Measurements from ENCODE around the gene TFRC. TPM values are rescaled to one million over a fixed set of nuclear protein-coding genes. Genes with fewer than 3 reads are reported as not detected.

Gene TFRC
- total and polyA plus RNA-seq, 3 experiments from 2014 or later: 15.9 to 687 (median 669) TPM

DNA sequence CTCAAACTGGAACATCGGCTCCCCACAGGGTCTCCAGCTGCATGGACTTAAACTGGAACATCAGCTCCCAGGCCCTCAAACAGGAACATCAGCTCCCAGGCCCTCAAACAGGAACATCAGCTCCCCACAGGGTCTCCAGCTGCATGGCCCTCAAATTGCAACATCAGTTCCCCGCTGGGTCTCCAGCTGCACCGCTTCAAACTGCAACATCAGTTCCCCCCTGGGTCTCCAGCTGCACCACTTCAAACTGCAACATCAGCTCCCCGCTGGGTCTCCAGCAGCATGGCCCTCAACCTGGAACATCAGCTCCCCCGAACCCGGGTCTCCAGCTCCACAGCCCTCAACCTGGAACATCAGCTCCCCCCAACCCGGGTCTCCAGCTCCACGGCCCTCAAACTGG lies 82.0 kb downstream of the TFRC start:
- Histone ChIP-seq H3K4me3 (ENCODE audit: low read length) (no peak overlapping the region), H3K9me3 (ENCODE audit: low read length) (no peaks in the 10 kb centered on the region), H3K27me3 (ENCODE audit: insufficient read depth, low read length, poor library complexity, severe bottlenecking) (no peaks in the 10 kb centered on the region), H3K36me3 (ENCODE audit: insufficient read depth, low read length) (no peaks in the 10 kb centered on the region), H3K4me1 (ENCODE audit: insufficient read depth, low read length) (no peaks in the 10 kb centered on the region), H3K27ac (ENCODE audit: low read depth, low read length) (no peak overlapping the region)
- no peak overlapping the region for H3K4me3 Mint-ChIP-seq
- no peaks in the 10 kb centered on the region for H3K9me3 Mint-ChIP-seq
- no peak for DNase-seq
- ChIA-PET POLR2A (no interaction called here), CTCF (interaction anchor here (1.2 kb wide), 1 partner anchor 149 kb away, joined by 3 read pairs; no protein-coding TSS in a partner anchor)
- H3K36me3 Mint-ChIP-seq: peaks cover 0 to 4% (median 0%) of the 10 kb centered on the region in 3 donors
- peaks cover 21 to 24% of the 10 kb centered on the region in 2 donors for H3K27me3 Mint-ChIP-seq
- H3K27ac Mint-ChIP-seq: no peak overlapping the region
- H3K4me1 Mint-ChIP-seq: no peaks in the 10 kb centered on the region

Other genes with a start within 250 kb of the TFRC start
- 10 to 100 TPM; 71.4 to 74.5 TPM for gene TNK2, start 173.5 kb downstream of the TFRC start, total RNA-seq
- gene TNK2, start 173.5 kb downstream of the TFRC start, polyA plus RNA-seq: 4.7 TPM
- not detected for gene ZDHHC19, start 129.3 kb upstream of the TFRC start, total RNA-seq
- gene ZDHHC19, start 129.3 kb upstream of the TFRC start, polyA plus RNA-seq: not detected
- not detected for gene SLC51A, start 134.4 kb upstream of the TFRC start, total RNA-seq
- 1.1 TPM for gene SLC51A, start 134.4 kb upstream of the TFRC start, polyA plus RNA-seq
- 10 to 100 TPM; 60.1 to 61.0 TPM for gene PCYT1A, start 205.6 kb upstream of the TFRC start, total RNA-seq
- 20.0 TPM for gene PCYT1A, start 205.6 kb upstream of the TFRC start, polyA plus RNA-seq
- gene DYNLT2B, start 236.2 kb upstream of the TFRC start, total RNA-seq: 10 to 100 TPM in 1 of 2 experiments, 1 to 10 TPM in 1; 8.6 to 10.7 TPM
- 10.9 TPM for gene DYNLT2B, start 236.2 kb upstream of the TFRC start, polyA plus RNA-seq